Fibroblast of skin of back (primary cell): ENCODE data around the gene TP63.

ENCODE experiments used
- DNase-seq: peaks from one replicate; pipeline ENCODE4 v3.0.0-alpha.2; 2013

Gene TP63

GRCh38 chr3:189871418-189871817 is 240.2 kb downstream of the TP63 start:
- no peak for DNase-seq

DNA sequence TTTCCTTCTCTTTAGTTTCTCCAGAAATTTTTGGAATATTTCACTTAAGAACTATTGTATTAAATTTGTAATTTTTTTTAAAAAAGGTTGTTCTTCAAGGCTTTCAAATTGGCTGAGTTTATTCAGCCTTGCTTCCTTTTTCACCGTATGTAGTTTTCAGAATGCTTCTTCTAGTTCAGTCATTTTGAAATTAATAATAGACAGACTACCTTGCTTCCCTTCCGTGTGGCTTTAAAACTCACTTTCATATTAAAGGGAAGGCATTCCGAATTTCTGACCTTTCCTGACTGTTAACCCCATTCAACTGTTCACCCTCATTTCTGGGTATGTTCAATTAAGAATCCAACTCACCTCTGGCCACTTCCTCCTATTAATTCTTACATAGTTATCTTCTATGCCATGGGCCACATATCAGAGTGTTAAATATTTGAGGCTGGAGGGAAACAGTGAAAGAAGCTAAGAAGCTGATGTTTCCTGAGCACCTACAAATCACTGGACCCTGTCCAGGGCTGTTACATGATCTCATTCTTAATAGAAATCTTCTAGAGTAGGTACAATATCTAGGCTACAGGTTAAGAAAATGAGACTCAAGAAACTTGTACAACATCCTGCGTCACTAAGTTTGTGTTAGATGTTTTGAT is 252.0 kb downstream of the TP63 start:
- DNase-seq, result no peak

- DNase-seq, result no peak
Measured at GRCh38 chr3:189890496-189890895, 259.3 kb downstream of the TP63 start.

GRCh38 chr3:189896533-189896932 is 265.3 kb downstream of the TP63 start:
- no peak for DNase-seq

GRCh38 chr3:189897406-189897805 is 266.2 kb downstream of the TP63 start:
- DNase-seq, result no peak

DNA sequence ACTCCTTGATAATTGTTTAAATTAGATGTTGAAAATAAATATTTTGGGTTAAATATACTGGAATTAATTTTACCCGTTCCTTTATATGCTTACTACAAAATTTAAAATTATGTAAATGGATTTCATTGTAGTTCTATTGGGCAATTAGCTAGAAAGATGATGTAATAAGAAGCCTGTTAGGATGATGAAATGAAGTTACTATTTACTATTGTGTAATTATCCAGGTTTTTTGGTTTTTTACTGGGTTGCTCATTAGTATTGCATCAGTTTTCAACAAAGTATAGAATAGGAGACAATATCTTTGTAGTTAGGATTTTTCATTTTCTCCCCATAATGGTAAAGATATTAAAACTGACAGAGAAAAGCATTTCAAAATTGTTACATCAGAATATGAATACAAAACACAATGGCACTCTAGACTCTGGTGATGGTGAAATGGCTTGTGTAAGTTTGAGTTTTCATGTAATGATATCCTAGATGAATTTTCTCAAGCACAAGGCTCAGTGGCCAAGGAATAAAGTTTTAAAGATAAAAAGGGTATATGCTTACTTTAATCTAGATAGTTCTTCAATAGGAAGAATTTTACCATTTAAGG is 267.5 kb downstream of the TP63 start:
- no peak for DNase-seq

GRCh38 chr3:189899186-189899585 is 268.0 kb downstream of the TP63 start:
- DNase-seq, result no peak

DNA sequence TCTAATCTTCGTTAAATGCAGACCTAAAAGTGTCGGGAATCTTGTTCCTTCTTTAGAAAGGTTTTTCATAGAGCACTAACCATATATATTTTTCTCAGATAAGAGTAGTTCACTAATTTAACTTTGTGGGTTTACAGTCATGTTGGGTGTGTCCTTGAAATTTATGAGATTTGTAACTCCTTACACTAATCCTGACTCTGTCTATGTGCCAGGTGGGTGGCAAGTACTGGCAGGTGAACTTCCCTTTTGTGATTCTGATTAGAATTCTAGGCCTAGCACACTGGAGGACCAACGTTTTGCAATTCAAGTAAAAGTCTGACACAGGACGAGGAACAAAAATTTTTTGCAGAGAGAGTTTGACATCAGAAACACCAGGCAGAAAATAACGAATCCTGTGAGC is 269.4 kb downstream of the TP63 start:
- DNase-seq, result no peak

- DNase-seq, result no peak
Measured at GRCh38 chr3:189901481-189901880, 270.3 kb downstream of the TP63 start.

- DNase-seq, result peak; percentile 28
Measured at GRCh38 chr3:189902230-189903186, 271.3 kb downstream of the TP63 start.

DNA sequence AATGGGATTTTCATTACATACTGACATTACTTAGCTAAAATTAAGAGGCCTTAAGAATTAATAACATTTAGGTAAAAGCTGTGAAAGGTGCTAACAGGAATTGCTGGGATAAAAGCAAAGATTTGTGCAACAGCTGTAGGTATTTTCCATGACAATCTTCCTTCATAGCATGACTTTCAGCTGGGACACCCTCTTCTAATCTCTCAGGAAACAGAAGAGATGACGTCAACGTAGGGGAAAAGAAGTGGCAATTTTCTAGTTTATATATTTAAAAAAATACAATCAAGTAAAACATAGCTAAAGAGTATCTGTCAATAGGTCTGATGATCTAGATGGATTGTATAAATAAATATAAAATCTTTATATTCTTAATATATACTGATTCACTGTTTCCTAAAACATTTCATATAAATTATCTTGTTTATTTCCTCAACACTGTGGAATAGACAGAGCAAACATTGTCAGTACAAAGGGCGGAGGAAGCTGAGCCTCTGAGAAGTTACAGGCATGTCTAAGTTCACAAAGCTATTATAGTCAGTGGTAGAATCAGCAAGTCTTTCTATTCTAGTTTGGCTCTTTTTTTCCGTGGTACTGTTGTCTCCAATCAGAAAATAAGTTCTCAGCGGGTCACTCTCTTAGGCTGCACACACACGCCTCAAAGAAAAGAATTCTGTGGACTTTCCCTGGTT is 272.5 kb downstream of the TP63 start:
- no peak for DNase-seq

GRCh38 chr3:189907803-189908202 is 276.6 kb downstream of the TP63 start:
- no peak for DNase-seq

GRCh38 chr3:189908646-189909045 is 277.5 kb downstream of the TP63 start:
- DNase-seq, result peak; percentile 89

DNA sequence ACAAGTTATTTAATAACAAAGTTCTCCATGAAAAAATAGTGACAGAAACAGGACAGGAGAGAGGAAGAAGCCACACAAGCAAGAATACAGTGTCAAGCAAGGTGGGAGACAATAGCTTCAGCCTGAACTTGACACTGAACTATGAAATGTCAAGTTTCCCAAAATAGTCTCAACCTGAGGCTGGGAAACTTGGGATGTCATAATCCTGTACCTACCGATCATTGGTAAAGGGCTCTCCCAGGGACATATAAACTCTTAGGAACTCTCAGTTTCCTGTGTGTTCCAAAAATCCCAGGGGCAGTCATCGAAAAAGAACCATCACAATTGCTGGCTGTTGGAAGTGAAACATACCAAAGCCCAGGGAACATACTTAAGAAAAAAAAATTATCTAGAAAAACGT is 277.9 kb downstream of the TP63 start:
- no peak for DNase-seq

DNA sequence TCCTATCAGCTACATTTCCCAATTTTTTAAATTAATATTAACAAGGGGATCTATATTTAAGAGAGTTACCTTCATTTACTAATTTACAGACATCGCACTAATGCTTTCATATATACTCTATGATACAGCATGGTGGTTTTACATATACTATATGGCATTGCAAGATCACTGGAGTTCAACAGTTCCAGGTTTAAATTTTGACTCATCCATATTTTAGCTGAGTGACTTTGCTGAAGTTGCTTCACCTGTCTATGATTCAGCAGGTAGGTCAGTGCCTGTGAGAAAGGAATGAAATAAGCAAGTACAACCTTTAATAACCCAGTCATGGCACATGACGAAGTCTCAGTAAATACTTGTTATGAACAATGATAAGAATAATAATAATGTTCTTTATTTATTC is 278.4 kb downstream of the TP63 start:
- no peak for DNase-seq

- DNase-seq, result no peak
Measured at GRCh38 chr3:189911001-189911400, 279.8 kb downstream of the TP63 start.

- DNase-seq, result peak; percentile 84
Measured at GRCh38 chr3:189914799-189915198, 283.6 kb downstream of the TP63 start.

DNA sequence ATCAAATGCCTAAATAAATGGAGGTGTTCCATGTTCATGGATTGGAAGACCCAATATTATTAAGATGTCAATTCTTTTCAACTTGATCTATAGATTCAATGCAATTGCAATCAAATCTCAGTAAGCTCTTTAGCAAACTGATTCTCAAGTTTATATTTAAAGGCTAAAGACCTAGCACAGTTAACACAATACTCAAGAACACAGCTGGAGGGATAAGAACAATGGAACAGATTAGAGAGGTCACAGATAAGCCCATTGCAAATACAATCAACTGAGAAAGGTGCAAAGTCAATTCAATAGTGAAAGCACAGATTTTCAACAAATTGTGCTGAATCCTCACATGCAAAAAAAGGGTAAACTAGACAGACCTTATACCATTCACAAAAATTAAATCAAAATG is 290.6 kb downstream of the TP63 start:
- no peak for DNase-seq

DNA sequence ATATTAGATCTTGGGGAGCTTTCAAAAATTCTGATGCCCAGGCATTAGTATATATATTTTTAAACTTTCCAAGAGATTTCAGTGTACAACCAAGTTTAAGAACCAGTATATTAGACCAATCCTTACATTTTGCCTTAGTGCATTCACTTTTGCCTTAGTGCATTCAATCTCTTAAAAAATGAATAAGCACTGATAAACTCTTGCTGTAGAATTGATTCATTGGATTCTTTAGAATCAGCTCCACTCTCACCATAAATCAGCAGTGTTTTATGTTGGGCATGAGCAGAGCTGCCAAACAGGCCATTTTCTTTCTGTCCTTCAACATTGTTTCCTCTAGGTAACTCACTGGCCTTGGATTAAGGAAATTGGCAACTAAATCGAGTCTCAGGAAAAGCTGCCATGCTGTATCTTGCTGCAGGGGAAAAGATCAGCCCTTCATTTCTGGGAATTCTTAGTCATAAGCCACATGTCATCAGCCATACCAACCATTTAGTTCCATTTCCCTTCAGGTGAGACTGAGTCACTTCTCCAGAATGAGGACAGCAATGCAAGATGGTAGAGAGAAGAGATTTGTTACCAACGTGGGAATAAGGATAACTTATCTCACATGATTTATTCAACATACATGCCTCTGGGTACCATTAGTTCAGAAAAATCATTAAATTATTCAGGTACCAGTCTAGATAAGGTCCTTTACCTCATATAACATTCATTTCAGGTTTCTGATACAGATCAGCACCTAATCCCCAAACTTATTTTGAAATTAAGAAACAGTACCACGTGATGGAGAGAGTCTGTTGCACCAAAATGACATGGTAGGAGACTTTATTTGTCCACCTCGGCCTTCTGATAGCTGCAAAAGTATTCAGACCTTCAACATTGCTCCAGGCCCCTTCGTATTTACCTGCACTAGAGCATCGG is 297.0 kb downstream of the TP63 start:
- DNase-seq, result no peak

DNA sequence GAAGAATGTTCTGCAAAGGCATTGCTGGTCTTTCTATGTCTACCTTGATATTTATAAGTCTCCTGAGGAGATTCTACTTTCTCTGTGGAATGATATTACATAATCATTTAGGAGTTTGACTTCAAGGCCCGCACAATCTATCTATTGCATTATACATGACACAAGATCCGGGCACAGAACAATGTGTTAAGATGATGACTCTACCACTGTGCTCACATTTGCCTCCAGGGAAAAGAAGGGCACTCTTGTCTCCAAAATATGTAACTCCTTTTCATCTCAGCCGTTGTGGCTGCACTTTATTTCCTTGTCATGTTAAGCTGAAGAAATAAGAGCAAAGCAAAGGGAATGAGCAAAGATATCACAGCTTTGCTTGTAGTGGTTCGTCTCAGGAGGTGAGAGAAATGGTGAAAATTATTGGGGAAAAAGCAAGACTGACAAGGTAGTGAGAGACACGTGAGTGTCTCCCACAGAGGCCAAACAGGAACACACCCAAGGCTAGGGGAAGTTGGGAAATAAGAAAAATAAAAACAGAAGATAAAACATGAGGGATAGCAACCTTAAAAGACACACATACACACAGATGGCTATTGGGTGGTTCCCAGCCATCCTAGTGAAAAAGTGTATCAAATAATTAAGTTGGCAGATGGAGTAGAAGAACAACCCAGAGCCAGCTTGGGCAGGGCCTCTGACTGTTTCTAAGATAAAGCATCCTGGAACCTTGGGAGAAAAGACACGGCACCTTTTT is 305.2 kb downstream of the TP63 start:
- no peak for DNase-seq
